Activated CD8-positive, alpha-beta memory T cell treated with anti-CD3 and anti-CD28 coated beads for 1 hour (primary cell): Measurements from ENCODE around the gene SLC25A27.
A peak's percentile ranks its signal among the peaks of the same experiment; 100 is the strongest.
"Not testable (repeated sequence)": the region's sequence is repeated elsewhere in the genome, so short reads cannot be mapped to it uniquely, and the experiment has no call there.

Experiments
- DNase-seq, 2 donors: peaks; one replicate each; pipeline ENCODE4 v3.0.0-alpha.2; 2020; ENCODE audit warnings: low read depth in 1 of 2; ENCODE audit errors: extremely low read depth in 1 of 2

Gene SLC25A27

GRCh38 chr6:46652603-46653438 is at the start of gene SLC25A27, which contains the start of gene CYP39A1:
SLC25A27 (plus strand) TSS chr6:46652975; CDS start chr6:46653193, 218 bp downstream.
CYP39A1 (minus strand) TSS chr6:46652818; CDS start chr6:46652582, 236 bp downstream.
- peak; percentile 46 to 70 for DNase-seq

GRCh38 chr6:46605091-46605797 is 47.5 kb upstream of the SLC25A27 start:
- no peak for DNase-seq

DNA sequence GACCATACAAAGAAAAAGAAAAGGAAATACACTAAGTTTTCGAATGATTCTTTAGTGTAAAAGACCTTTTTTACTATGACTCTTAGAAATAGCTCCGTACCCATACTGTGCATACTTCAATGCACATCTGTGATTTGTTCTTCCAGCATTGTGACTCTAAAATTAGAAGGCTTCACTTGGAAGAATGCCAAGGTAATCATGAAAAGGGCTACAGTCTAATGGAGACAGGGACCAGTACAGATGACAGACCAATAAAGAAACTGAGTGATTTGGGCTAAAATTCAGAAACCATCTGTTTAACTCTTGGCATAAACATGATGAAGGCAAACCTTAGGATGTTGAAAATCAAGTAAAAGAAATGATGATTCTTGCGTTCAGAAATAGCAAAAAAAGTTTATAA is 46.4 kb upstream of the SLC25A27 start:
- no peak for DNase-seq

GRCh38 chr6:46610862-46611553 is 41.8 kb upstream of the SLC25A27 start:
- DNase-seq: no peak

DNA sequence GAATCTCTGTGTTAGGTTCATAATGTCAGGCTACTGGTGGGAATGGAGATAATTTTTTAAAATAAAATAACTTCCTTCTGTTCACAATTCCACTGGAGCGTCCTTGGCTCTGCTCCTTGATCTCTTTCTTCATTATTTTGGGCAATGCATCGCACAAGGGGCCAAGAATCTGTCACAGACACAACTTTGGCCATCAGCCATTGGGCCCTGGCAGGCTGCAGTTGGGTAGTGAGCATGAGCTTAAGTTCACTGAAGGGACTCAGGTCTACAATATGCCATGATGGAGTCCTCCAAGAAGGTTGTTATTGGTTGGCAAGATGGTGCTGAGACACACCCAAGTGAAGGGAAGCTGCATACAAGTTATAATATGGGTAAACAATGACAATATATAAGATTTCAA is 40.1 kb upstream of the SLC25A27 start:
- no peak for DNase-seq

DNA sequence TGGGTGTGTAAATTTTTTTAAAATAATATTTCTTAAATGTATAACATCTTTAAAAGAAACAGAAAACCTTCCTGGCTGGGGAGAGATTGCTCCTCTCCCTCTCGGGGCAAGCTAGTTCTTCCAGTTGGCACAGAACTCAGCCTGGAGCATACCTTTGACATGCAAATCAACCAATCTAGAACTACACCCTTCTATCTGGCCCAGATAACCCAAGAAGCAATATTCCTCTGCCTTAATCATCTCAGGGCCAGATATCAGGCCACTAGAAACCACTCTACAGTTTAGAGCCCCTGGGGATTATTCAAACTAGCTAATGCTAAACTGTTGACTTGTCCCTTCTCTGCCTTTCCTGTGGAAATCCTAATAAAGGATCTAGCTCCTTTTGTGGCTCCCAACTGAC is 34.0 kb upstream of the SLC25A27 start:
- no peak for DNase-seq

GRCh38 chr6:46626228-46626909 is 26.4 kb upstream of the SLC25A27 start:
- no peak for DNase-seq

- DNase-seq: no peak
Measured at GRCh38 chr6:46626976-46627375, 25.8 kb upstream of the SLC25A27 start.

DNA sequence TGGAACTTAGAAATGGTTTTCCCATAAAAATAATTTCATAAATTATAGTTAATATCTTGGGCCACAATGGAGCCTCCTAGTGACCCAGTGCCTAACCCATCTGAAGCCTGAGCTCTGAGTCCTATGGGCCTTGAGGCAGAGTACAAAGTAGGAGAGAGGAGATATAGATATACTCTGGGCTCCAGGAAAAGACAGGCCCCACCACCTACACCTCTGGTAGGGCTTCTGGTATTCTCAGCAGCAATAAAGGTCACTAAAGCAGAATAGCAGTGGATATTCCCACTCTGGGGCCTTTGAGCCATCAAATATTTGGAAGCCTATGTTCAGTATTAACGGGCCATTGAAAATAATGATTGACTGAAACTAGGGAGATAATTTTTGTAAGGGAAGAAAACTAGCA is 24.3 kb upstream of the SLC25A27 start:
- no peak for DNase-seq

DNA sequence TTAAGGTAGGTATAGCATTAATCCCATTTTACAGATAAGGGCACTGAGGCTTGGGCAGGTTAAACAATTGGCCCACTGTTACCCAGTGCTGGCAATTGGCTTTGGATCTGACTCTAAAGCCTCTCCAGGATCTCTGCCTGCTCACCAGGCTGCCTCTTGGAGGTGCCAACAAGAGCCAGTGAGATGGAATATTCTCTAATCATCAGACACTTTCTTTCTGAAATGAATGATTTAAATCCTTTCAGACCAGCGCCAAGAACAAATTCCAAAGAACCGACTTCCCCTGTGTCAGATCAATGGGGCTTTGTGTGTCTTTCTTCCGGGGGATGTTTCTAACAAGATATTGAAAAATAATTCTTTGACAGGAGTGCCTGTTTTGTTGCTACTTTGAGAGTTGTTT is 23.8 kb upstream of the SLC25A27 start:
- DNase-seq: no peak

- no peak for DNase-seq
Measured at GRCh38 chr6:46629691-46630090, 23.1 kb upstream of the SLC25A27 start.

DNA sequence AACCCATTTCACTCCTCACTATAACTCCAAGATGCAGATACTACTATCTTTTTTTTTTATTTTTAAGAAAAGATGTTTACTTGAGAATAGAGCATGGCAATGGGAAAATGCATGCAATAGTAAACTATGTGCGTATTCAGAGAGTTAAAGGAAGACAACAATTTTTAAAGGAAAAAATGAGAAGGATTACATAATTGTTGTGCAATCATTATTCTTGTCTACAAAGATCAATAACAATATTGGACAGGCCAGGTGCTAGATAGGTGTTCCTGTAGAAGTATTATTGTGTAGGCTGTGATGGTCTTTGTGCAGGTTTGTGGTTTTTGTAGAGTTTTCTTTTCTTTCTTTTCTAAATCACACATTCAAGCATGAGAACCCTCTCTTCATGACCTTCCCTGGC is 20.7 kb upstream of the SLC25A27 start:
- no peak for DNase-seq

GRCh38 chr6:46635462-46635861 is 17.3 kb upstream of the SLC25A27 start:
- no peak for DNase-seq

DNA sequence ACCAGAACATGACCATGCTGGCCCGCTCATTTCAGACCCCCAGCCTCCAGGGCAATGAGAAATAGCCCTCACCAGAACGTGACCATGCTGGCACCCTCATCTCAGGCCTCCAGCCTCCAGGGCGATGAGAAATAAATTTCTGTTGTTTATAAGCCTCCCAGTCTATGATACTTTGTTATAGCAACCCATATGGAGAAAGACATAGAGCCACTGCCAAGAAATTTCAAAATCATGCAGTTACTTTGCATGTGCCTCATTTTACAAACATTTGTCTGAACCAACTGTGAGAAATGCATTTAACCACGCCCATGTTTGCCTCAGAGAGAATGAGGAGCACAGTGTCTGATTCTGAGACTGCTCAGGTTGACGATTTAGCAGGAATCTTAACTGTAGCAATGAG is 15.6 kb upstream of the SLC25A27 start:
- no peak for DNase-seq

DNA sequence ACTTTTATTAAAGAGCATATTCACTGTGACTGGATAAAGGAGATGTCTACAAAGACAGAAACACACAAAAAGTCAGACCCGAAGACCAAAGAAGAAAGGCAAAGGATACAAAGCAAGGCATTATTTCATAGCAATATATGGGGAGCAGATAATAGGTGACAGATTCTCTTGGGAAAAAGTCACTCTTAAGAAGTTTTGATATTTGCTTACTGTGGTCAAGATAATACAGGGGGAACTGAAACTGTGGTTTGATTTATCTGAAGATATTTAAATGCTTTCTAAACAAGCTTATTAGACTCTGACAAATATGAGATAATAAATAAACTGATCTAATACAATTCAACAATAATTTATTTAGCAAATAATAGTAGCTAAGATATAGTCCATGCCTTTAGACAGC is 14.8 kb upstream of the SLC25A27 start:
- no peak for DNase-seq

DNA sequence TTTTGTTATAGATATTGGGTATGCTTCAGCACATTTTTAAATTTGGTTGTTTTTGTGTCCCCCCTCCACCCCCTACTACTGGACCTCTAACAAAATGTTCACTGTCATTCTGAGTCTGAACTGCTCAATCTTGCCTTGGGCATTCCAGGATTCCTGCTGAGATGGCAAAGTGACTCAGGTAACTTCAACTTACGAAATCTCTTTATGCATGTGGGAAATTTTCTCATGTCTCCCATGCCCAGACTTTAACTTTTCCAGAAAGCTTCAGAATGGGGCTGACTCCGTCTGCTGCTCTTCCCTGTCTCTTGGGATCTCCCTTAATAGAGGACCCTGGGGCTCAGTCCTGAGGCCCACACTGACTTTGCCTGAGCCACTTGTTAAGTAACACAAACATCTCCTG is 14.1 kb upstream of the SLC25A27 start:
- DNase-seq: no peak

- no peak for DNase-seq
Measured at GRCh38 chr6:46642928-46643751, 9.6 kb upstream of the SLC25A27 start.

DNA sequence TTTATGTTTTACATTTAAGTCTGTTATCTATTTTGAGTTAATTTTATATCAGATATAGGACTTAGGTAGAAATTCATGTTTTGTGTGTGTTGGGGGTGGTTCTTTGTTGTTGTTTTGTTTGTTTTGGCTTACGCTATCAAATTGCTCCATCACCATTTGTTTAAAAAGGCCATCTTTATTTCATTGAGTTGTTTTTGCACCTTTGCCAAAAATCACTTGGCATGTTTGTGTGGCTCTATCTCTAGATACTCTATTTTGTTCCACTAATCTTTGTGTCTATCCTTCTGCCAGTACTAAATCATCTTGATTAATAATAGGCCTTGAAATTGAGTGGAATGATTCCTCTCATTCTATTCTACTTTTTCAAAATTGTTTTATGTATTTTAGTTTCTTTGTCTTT is 7.5 kb upstream of the SLC25A27 start:
- DNase-seq: no peak

DNA sequence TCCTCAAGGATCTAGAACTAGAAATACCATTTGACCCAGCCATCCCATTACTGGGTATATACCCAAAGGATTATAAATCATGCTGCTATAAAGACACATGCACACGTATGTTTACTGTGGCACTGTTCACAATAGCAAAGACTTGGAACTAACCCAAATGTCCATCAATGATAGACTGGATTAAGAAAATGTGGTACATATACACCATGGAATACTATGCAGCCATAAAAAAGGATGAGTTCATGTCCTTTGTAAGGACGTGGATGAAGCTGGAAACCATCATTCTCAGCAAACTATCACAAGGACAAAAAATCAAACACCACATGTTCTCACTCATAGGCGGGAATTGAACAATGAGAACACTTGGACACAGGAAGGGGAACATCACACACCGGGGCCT is 4.7 kb upstream of the SLC25A27 start:
- DNase-seq: not testable (repeated sequence)

GRCh38 chr6:46648869-46649492 is 3.8 kb upstream of the SLC25A27 start:
- DNase-seq: no peak
